ENCODE measurements around the gene MAP3K4. TPM values are rescaled to one million over a fixed set of nuclear protein-coding genes. Genes with fewer than 3 reads are reported as not detected.

MAP3K4 gene
- total and polyA plus RNA-seq, 2 of the 8 experiments (the other 6 are each of a cell fraction or from before 2014, with no cell fraction given), result 16.6 to 51.6 TPM

GRCh38 chr6:161154796-161155335 is 163.3 kb downstream of the MAP3K4 start:
- Histone ChIP-seq H2AK5ac (ENCODE audit: low read depth, low read length) (no peak overlapping the region), H2BK5ac (ENCODE audit: low read depth, low read length) (no peak overlapping the region), H3K56ac (replicated peaks; ENCODE audit: insufficient read length, low read depth, low read length) (no peak overlapping the region), H4K91ac (replicated peaks; ENCODE audit: insufficient read length, low read length) (no peak overlapping the region), H3K36me3 (ENCODE audit: control insufficient read depth in 2 of 4, insufficient read depth in 4 of 4, low read length in 3 of 4) (peaks cover 2 to 21% (median 7%) of the 10 kb centered on the region in 4 experiments; a peak in 5 of 8 replicates), H3K4me1 (replicated peaks in 1 of 4; ENCODE audit: control insufficient read depth in 3 of 4, insufficient read depth in 4 of 4, low read length in 3 of 4) (no peaks in the 10 kb centered on the region), H2BK120ac (replicated peaks; ENCODE audit: low read depth, low read length) (no peak overlapping the region), H3K23me2 (ENCODE audit: low read depth, low read length) (no peaks in the 10 kb centered on the region), H3K79me1 (ENCODE audit: low read depth, low read length) (no peaks in the 10 kb centered on the region; the same call in 1 of the 2 replicates), H3K27me3 (replicated peaks in 1 of 4; ENCODE audit: control insufficient read depth in 3 of 4, extremely low read depth in 1 of 4, insufficient read depth in 3 of 4, low read length in 3 of 4) (no peaks in the 10 kb centered on the region), H3K4me2 (ENCODE audit: insufficient read depth in 1 of 2, low read depth in 2 of 2, low read length in 2 of 2) (no peak overlapping the region), H2BK12ac (ENCODE audit: low read depth, low read length) (no peak overlapping the region), H3K9me3 (ENCODE audit: insufficient read depth in 2 of 2, low read depth in 1 of 2, low read length in 1 of 2) (peaks cover 3 to 11% of the 10 kb centered on the region in 2 experiments; a peak in 3 of 4 replicates), H2BK15ac (ENCODE audit: low read length) (no peak overlapping the region), H3K4ac (replicated peaks; ENCODE audit: insufficient read length, low read depth, low read length) (no peak overlapping the region), H4K8ac (ENCODE audit: extremely low read depth, insufficient read depth, low read length) (no peak overlapping the region), H2BK20ac (ENCODE audit: low read length) (no peak overlapping the region), H3K23ac (ENCODE audit: insufficient read length) (no peak overlapping the region), H3K27ac (ENCODE audit: low read depth, low read length) (no peak overlapping the region), H2AFZ (ENCODE audit: low read length) (no peak overlapping the region), H3K4me3 (ENCODE audit: extremely low read depth in 1 of 4, insufficient read depth in 2 of 4, low read depth in 3 of 4, low read length in 4 of 4) (no peak overlapping the region), H3K9ac (replicated peaks in 1 of 4; ENCODE audit: extremely low read depth in 1 of 4, low read depth in 3 of 4, low read length in 3 of 4) (no peak overlapping the region), H3K79me2 (ENCODE audit: control insufficient read depth in 1 of 2, insufficient read depth in 2 of 2, low read length in 2 of 2) (no peaks in the 10 kb centered on the region), H3K18ac (ENCODE audit: extremely low read depth, low read length) (no peak overlapping the region), H4K5ac (ENCODE audit: insufficient read length, low read depth, low read length) (no peak overlapping the region), H4K20me1 (replicated peaks in 1 of 2; ENCODE audit: control insufficient read depth in 1 of 2, insufficient read depth in 2 of 2, low read length in 2 of 2) (peaks cover 2 to 7% of the 10 kb centered on the region in 2 experiments), H3K14ac (ENCODE audit: insufficient read length) (no peak overlapping the region)
- POLR2A ChIA-PET (ENCODE audit: partially characterized antibody), result no interaction called here
- FAIRE-seq, result no peak
- 94% methylated on average over 13 of the region's 13 CpGs; no CpG with 5 or more reads in 1 of the 2 experiments for WGBS, 2 experiments (ENCODE audit: extremely low coverage in 1 of 2, insufficient coverage in 1 of 2, insufficient read length in 1 of 2, insufficient replicate concordance in 2 of 2, low coverage in 1 of 2, low lambda C conversion rate in 2 of 2, missing lambda C conversion rate in 1 of 2)
- CTCF ChIA-PET (ENCODE audit: partially characterized antibody), result interaction anchor here (0.6 to 3.0 kb wide), 6 partner anchors 10 to 621 kb away, joined by 3 to 16 read pairs (median 6); no protein-coding TSS in a partner anchor
- no peak for DNase-seq (ENCODE audit: low read depth in 1 of 2, low spot score in 2 of 2)
- TF ChIP-seq TBP (IDR thresholded peaks at IDR 0.05; ENCODE audit: low read depth, low read length) (no peak), POLR2AphosphoS5 (IDR thresholded peaks at IDR 0.05; ENCODE audit: low read depth, low read length) (no peak), CHD1 (IDR thresholded peaks at IDR 0.05; ENCODE audit: low read depth, low read length) (no peak), EZH2 (IDR thresholded peaks at IDR 0.05; ENCODE audit: low read depth, low read length, severe bottlenecking) (no peak), SIRT6 (IDR thresholded peaks at IDR 0.05; ENCODE audit: low read length) (no peak), RFX5 (IDR thresholded peaks at IDR 0.05; ENCODE audit: borderline replicate concordance, low read depth, low read length) (no peak), RBBP5 (IDR thresholded peaks at IDR 0.05; ENCODE audit: borderline replicate concordance, low read depth, low read length) (no peak), EGR1 (IDR thresholded peaks at IDR 0.05; ENCODE audit: borderline replicate concordance, low read depth, low read length) (no peak), ZNF274 (IDR thresholded peaks at IDR 0.05; ENCODE audit: borderline replicate concordance, extremely low read depth, low read length) (no peak), CEBPB (IDR thresholded peaks at IDR 0.05; ENCODE audit: low read depth, low read length) (no peak), CTBP2 (IDR thresholded peaks at IDR 0.05; ENCODE audit: borderline replicate concordance, insufficient read depth, insufficient read length, low read length) (no peak)
